Fibroblast of upper back skin (primary cell): ENCODE measurements around the gene AKAP13.

Source experiments
- DNase-seq: peaks from one replicate; pipeline ENCODE4 v3.0.0-alpha.2; 2013

The AKAP13 gene

DNA sequence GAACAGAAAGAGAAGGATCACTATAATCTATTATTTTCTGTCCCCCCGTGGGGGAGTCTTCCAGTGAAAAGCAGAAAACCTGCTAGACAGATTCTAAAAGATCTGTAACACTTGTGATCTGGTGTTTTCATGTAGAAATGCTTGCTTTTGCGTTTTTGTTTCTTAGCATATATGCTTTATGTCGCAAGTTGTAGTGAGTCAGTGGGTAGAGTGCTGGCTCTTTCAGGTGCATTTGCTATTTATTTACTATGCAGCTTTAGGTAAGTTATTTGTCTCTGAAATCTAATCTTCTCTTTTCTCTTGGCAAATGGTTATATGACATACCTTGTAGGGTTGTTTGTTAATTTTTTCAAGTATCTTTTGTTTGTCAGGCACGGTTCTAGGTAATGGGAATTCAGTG is 9.4 kb downstream of the AKAP13 start:
- DNase-seq = no peak

DNA sequence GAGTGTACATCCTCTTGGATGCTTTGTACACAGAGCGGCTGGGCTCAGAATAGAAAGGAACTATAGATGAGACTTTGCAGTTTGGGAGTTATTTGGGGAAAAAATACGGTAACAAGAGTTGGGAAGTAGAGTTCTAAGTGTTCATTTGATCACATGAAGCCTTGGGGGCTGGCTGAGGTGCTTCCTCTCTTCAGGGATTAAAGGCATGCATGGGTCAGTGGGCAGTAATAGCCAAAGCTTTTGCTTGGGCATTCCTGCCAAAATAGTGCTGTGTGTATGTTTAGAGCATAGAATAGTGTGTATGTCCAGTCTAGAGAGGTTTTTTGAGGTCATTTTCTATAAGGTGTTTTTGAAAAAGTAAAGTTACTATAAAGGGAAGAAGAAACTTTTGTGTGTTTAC is 12.8 kb downstream of the AKAP13 start:
- no peak for DNase-seq

DNA sequence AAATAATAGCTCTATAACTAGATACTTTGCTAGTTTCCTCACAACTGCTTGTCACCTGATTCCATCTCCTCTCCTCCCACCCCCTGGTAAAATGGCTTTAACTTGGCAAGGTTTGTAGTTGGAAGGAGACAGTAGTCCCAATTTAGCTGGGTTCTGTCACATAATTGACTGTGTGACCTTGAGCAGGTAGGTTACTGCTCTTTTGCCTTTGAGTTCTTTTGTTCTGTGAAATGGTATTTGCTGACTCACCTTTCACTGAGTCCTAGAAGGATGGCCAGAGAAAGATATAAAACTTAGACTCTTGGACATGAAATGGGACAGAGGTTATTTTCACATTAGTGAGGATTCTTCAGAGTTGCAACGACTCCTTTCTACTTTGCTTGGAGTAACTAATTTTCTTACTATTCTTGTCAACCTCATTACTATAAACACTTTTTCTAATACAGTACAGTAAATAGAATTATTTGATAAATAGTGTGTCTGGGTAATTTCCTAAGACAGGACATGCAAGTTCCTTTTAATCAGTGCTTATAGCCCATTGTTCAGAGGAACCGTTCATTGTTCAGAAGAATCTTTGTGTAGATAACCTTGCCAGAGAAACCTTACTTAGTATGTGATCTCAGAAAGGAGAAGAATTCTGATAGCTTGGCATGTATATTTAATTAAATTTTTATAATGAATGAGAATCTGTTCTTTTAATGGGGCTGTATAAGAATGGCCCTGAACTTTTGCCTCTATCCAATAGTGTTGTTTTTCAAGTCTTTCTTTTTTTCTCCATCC is 14.3 kb downstream of the AKAP13 start:
- DNase-seq = no peak

DNA sequence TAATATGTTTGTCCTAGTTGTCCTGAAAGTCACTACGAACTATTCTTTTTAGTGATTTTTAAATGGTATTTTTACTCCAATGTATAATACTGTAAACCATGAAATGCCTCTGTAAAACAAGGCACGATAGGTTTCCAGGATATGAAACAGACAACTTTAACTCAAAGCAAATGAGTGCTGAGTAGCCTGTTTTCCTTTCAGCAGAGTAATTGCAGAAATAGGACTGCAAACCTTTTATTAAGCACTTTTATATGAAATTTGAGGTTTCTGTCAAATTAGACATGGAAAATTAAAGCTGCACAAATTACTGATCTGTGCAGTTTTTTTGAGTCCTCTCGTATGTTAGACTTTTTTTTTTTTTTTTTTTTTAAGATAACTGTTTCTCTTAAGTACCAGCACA is 16.2 kb downstream of the AKAP13 start:
- no peak for DNase-seq

- no peak for DNase-seq
Measured at GRCh38 chr15:85397151-85397550, 16.7 kb downstream of the AKAP13 start.

DNA sequence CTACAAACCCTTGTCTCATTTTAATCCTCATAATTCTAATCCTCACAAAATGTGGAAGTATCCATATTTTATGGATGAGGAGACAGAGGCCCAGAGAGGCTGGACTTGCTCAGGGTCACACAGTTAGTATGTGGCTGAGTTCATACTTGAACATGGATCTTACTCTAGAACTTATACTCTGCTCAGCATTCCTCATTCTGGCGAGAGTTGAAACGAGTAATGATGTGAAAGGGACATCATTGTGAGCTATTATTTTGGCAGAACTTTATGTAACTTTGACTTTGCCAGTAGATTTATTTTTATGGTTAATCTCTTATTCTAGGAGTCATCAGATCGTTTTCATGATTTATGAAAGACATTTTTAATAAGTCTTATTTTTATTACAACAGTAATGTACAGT is 17.5 kb downstream of the AKAP13 start:
- DNase-seq = no peak

DNA sequence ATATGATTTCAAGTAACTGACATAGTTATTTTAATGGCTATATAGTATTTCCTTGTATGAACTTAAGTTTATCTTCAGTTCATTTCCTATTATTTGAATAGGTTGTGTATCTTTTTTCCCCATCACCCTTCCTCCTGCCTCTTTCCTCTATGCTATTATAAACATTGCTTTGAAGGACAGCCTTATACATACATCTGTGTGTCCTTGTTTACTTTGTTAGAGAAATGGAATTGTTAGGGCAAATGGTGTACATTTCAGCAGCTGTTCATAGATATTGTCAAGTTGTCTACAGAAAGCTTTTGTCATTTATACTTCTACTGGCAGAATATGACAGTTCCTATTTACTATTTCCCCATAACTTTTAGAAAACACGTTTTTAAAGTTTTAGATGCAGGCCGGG is 18.4 kb downstream of the AKAP13 start:
- no peak for DNase-seq

- no peak for DNase-seq
Measured at GRCh38 chr15:85399627-85400026, 19.2 kb downstream of the AKAP13 start.

DNA sequence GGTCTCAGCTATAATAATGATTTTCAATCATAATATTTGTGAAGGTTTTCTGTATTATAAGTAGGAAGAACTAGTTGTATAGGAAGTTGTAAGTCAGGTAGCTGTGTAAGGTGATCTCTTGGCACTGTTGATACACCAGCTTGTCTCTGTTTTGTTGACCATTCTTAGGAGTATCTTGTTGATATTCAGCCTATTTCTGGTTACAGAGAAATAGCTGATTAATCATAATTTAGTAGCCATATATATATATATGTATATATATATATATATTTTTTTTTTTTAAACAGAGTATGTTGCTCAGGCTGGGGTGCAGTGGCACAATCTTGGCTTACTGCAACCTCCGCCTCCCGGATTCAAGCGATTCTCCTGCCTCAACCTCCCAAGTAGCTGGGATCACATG is 20.2 kb downstream of the AKAP13 start:
- DNase-seq = no peak

DNA sequence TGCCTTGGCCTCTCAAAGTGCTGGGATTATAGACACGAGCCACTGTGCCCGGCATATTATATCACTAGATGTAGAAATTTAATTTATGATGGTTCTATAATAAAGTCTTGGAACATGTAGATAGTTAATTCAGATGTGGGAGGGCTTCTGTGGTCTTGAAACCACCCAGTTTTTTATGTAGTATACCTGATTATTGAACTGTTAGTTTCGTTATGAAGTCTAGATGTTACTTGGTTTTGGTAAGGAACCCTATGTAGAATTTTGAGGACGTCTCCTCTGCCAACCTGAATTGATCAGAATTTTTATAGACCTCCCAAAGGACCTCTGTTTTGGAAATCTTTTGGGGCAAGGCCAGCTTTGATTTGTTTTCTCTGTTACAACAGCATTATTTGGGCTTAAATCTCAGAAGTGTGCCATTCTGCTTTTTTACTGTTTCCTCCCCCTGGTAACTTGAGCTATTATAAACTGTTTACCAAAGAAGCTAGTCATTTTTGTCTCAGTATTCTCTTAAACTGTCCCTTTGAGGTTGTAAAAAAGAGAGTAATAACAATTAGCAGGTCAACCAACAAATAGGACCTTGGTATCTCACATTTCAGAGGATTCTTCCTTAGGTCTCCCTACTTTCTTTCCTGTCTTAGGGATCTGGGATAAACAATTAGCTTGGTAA is 20.8 kb downstream of the AKAP13 start:
- DNase-seq = no peak

DNA sequence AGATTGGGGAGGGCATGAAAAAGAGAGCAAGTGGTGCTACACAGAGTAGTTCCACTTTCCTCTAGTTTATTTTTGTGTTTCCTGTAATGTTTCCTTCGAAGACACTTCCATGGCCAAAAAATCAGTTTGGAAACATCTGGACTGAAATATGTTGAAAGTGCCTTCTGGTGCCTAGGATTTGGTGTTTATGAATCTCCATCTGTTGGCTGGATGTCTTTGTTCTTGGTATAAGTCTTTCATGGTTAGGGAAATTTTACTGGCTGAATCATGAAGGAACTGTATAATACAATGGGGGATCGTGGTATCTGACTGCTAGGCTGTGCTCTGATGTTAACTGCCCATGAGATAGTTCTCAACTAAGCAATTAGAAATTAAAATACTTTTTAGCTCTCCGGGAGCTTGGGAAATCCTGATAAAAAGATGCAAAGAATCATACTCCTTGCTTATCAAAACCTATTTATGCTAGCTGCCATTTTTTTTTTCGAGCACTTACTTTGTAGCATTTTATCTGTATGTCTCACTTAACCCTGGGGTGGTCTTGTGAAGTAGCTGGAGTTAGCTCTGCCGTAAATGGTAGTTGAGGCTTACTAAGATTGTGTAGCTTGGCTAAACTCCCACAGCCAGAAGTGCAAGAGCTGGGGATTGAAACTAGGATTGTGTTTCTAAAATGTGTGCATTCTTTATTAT is 21.9 kb downstream of the AKAP13 start:
- peak; percentile 74 for DNase-seq

- DNase-seq = peak; percentile 82
Measured at GRCh38 chr15:85403745-85404144, 23.3 kb downstream of the AKAP13 start.

GRCh38 chr15:85404176-85404917 is 23.9 kb downstream of the AKAP13 start:
- no peak for DNase-seq

DNA sequence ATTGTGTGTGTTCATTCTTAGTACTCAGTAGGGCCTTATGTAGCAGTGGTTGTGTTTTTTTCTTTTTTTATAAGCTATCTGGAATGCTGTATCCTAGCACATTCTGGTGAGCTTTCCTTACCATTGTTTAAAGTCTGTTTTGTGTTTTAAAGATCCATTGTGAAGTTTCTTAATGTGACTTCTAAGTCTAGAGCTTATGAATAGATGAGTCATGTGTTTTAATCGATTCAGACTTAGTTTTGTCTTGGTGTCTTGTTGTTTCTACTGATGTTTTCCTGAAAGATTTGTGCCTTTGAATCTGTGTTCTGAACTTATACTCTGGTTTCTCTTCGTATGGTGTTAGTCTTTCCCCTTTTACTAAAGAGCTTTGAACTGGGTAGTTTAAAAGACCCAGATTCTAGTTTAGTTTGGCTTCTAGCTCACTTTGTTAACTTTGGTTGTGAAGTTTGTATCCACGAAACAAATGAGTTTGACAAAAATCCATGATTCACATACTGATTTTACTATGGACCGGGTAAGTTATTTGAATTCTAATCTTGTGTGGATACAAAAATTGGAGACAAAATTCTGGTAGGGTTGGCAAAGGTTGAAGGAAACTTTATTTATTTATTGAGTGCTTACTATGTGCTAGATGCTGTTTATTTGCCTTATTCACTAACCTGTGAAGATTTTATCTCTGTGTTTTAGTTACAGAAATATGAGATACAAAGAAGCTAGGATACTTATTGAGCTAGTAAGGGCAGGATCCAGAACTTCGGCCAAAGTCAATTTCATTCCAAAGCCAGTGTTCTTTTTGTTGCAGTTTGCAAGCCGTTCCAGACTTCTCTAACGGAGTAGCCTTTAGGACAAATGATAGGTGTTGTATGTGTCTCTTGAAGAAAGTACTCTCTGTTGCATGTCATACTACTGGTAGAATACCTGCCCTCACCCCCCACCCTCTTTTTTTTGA is 24.8 kb downstream of the AKAP13 start:
- DNase-seq = peak; percentile 41

DNA sequence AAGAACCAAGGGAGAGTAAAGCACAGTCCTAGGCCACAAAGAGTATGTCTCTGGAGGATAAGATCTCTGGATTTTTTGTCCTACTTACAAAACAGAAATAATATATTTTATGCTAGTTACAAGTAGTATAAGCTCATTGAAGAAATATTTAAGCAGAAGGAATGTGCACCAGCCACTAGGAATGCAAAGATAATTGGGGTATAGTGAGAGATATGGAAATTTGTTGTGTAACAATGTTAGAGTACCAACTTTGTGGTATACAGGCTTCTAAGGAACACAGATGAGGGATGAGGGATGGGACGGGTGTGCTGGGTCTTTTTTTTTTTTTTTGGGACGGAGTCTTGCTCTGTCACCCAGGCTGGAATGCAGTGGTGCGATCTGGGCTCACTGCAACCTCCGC is 26.5 kb downstream of the AKAP13 start:
- peak; percentile 72 for DNase-seq

DNA sequence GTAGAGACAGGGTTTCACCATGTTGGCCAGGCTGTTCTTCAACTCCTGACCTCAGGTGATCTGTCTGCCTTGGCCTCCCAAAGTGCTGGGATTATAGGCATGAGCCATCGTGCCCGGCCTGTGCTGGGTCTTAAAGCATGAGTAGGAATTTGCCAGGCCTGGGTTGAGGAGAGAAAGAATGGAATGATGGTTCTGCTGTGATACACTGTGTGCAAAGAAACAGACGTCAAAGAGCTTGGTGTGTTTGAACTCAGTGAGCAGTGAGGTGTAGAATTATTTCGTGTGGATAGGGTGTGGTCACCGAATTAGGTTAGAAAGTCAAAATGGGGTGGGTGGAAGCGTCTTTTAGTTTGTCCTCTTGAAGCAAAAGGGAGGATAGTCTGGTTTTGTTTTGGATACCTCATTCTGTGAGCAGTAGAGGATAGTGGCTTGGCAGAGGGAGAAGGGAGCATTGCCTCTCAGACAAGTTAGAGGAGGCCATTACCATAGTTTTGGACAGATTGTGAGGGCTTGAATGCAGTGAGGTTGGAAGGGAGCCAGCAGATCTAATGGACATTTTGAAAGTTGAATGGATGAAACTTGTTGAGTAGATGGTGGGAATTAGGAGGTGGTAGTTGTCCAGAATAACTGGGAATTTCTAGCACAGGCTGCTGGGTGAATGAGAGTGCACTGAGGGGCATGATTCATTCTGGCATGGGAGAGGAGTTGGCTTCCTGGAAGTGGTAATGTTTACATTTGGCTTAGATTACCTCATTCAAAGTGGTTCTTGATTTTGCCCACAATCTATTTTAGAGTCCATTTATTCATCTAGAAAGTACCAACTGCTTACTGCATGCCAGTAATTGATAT is 27.2 kb downstream of the AKAP13 start:
- peak; percentile 70 for DNase-seq

DNA sequence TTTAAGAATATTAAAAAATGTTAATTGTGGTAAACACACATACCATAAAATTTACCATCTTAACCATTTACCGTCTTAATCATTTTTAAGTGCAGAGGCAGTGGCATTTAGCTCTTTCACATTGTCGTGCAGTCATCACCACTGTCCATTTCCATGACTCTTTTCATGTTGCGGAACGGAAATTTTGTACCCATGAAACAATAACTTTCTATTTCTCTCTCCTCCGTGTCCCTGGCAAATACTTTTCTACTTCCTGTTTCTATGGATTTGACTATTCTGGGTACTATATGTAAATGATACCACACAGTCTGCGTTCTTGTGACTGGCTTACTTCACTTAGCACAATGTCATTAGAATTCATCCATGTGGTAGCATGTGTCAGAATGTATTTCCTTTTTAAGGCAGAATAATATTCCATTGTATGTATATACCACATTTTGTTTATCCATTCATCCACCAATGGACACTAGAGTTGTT is 27.9 kb downstream of the AKAP13 start:
- DNase-seq = no peak

DNA sequence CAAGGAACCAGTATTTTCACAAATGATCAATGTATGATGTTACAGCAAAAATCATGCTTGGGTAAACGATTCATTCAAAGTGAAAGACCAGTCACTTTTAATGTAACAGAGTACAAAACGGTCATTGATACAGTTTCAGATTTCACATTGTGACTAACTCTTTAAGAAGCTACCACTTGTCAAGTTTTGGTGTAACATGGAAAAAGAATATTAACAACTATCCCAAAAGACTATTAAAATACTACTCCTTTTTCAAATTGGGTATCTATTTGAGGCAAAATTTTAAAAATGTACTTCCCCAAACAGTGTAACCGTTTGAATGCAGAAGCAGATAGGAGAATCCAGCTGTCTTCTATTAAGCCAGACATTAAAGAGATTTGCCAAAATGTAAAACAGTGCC is 31.7 kb downstream of the AKAP13 start:
- DNase-seq = peak; percentile 41

DNA sequence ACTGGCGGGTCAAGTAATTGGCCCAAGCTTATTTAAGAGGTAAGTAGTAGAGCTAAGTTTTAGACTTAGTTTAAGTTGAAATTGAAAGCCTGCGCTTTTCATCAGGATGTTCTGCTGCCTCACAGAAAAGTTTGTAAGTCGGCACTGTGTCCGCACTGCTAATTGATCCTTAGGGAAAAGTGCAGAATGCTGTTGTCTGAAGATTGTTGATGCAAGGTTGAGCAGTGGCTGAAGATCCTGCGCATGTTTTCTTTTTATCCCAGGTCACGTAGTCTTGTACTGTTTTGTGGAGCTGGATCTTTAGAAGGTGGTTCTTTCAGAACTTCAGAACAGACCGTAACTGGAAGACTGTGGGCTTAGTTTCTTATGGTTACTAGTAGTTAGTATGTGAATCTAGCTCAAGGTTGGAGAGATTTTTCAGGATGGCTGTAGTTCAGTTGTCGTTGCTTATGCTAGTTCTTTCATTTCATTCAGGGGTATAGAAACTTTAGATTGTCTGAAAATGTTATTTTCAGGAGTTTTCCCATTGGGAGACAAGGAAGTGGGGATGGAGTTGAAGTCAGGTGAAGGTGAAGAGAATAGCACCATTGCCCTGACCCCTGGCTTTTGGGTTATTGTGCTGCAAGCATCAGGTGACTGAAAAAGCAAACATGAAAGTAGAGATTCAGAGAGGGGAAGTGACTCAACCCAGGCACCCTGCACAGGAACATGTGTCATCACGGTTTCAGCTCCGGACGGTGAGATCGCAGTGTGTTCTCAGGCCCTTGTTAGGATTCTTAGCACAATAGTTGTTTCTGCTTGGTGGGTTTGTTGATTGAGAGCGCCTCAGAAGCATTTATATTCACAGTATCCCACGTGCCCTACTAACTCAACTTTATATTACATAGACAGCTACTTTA is 32.8 kb downstream of the AKAP13 start:
- DNase-seq = peak; percentile 71

DNA sequence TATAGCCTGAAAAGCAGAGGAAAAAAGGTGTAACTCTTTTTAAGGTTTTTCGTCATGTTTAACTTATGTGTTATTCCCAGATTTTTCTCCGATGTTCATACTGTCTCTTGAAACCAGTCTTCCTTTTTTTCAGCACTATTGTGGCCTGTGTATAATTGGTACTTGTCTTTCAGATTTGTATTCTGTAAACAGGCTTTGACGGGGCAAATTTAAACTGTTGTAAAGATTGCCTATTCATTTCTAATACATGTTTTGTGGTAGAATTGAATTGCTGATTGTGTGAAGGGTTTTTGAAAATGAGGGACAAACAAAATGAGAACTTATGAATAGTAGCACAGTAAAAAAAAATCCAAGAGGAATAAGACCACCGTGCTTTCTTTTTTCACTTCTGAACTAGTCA is 33.6 kb downstream of the AKAP13 start:
- no peak for DNase-seq
